Measurements from ENCODE around the gene TUBGCP6. TPM values are rescaled to one million over a fixed set of nuclear protein-coding genes. Genes with fewer than 3 reads are reported as not detected.

TUBGCP6 gene
- polyA plus RNA-seq, 1 donor from 2014 or later, result 74.5 TPM

- H3K4me2 ChIP-seq (ENCODE audit: low read length), result no peak overlapping the region
- no peak overlapping the region for H2AFZ ChIP-seq (ENCODE audit: low read depth, low read length)
- no peaks in the 10 kb centered on the region for H3F3A ChIP-seq (ENCODE audit: insufficient read depth, low read length, poor library complexity, severe bottlenecking)
- H3K27ac ChIP-seq (ENCODE audit: low read length), result no peak overlapping the region
- no peaks in the 10 kb centered on the region for H3K36me3 ChIP-seq (ENCODE audit: insufficient read depth, low read length)
- H3K9ac ChIP-seq (ENCODE audit: low read length), result no peak overlapping the region
- no peaks in the 10 kb centered on the region for H3K9me2 ChIP-seq (ENCODE audit: insufficient read depth, low read length)
- H3K27me3 ChIP-seq (ENCODE audit: insufficient read depth, low read depth, low read length), result no peaks in the 10 kb centered on the region
- no peaks in the 10 kb centered on the region for H3K9me3 ChIP-seq (ENCODE audit: low read length)
- H4K20me1 ChIP-seq (ENCODE audit: insufficient read depth), result no peaks in the 10 kb centered on the region
- peaks cover 6% of the 10 kb centered on the region for H3K79me2 ChIP-seq (replicated peaks; ENCODE audit: insufficient read depth, low read length)
- no peak overlapping the region for H3K4me3 ChIP-seq (ENCODE audit: low read length)
- TF ChIP-seq EZH2 (IDR thresholded peaks at IDR 0.05; ENCODE audit: borderline replicate concordance, insufficient read depth, low read length, poor library complexity, severe bottlenecking) (no peak), POLR2AphosphoS5 (IDR thresholded peaks at IDR 0.05) (no peak), SMC3 (conservative IDR thresholded peaks at IDR 0.05; ENCODE audit: poor library complexity) (no peak), MXI1 (conservative IDR thresholded peaks at IDR 0.05; ENCODE audit: poor library complexity, severe bottlenecking) (no peak), EP300 (conservative IDR thresholded peaks at IDR 0.05; ENCODE audit: poor library complexity, severe bottlenecking) (no peak), RAD21 (conservative IDR thresholded peaks at IDR 0.05) (no peak), TAF1 (IDR thresholded peaks at IDR 0.05; ENCODE audit: low read depth) (no peak), CTCF (IDR thresholded peaks at IDR 0.05; ENCODE audit: poor library complexity, severe bottlenecking) (no peak), REST (IDR thresholded peaks at IDR 0.05; ENCODE audit: borderline replicate concordance) (no peak)
These were observed 19.4 kb upstream of the TUBGCP6 start for GRCh38 chr22:50264104-50264745.

GRCh38 chr22:50262973-50263617 is 18.3 kb upstream of the TUBGCP6 start:
- no peaks in the 10 kb centered on the region for H4K20me1 ChIP-seq (ENCODE audit: insufficient read depth)
- no peaks in the 10 kb centered on the region for H3K9me3 ChIP-seq (ENCODE audit: low read length)
- H2AFZ ChIP-seq (ENCODE audit: low read depth, low read length), result no peak overlapping the region
- no peak overlapping the region for H3K4me2 ChIP-seq (ENCODE audit: low read length)
- H3K27me3 ChIP-seq (ENCODE audit: insufficient read depth, low read depth, low read length), result no peaks in the 10 kb centered on the region
- no peak overlapping the region for H3K27ac ChIP-seq (ENCODE audit: low read length)
- TF ChIP-seq REST (IDR thresholded peaks at IDR 0.05; ENCODE audit: borderline replicate concordance), result no peak
- TF ChIP-seq RAD21 (conservative IDR thresholded peaks at IDR 0.05), result no peak
- TF ChIP-seq EZH2 (IDR thresholded peaks at IDR 0.05; ENCODE audit: borderline replicate concordance, insufficient read depth, low read length, poor library complexity, severe bottlenecking), result no peak
- no peak for TF ChIP-seq SMC3 (conservative IDR thresholded peaks at IDR 0.05; ENCODE audit: poor library complexity)
- TF ChIP-seq MXI1 (conservative IDR thresholded peaks at IDR 0.05; ENCODE audit: poor library complexity, severe bottlenecking), result no peak
- TF ChIP-seq CTCF (IDR thresholded peaks at IDR 0.05; ENCODE audit: poor library complexity, severe bottlenecking), result no peak
- no peak for TF ChIP-seq EP300 (conservative IDR thresholded peaks at IDR 0.05; ENCODE audit: poor library complexity, severe bottlenecking)
- no peak for TF ChIP-seq TAF1 (IDR thresholded peaks at IDR 0.05; ENCODE audit: low read depth)
- TF ChIP-seq POLR2AphosphoS5 (IDR thresholded peaks at IDR 0.05), result no peak
- no peaks in the 10 kb centered on the region for H3F3A ChIP-seq (ENCODE audit: insufficient read depth, low read length, poor library complexity, severe bottlenecking)
- no peaks in the 10 kb centered on the region for H3K9me2 ChIP-seq (ENCODE audit: insufficient read depth, low read length)
- no peaks in the 10 kb centered on the region for H3K36me3 ChIP-seq (ENCODE audit: insufficient read depth, low read length)
- peaks cover 6% of the 10 kb centered on the region for H3K79me2 ChIP-seq (replicated peaks; ENCODE audit: insufficient read depth, low read length)
- no peak overlapping the region for H3K4me3 ChIP-seq (ENCODE audit: low read length)
- H3K9ac ChIP-seq (ENCODE audit: low read length), result no peak overlapping the region

All from neural cell (in vitro differentiated cells).